22Rv1 (cell line): ENCODE results near the gene VTI1A.

Source experiments
- ZFX ChIP-seq: fragments of 450-650 bp; IDR thresholded peaks from 2 replicates; pipeline ENCODE4 v1.6.1; 2017; ENCODE audit warnings: antibody characterized with exemption, borderline replicate concordance
- TF ChIP-seq, protein P1 (sequence below): fragments of 450-650 bp; IDR thresholded peaks from 2 replicates; pipeline ENCODE4 v1.5.1; 2017; ENCODE audit warnings: mild to moderate bottlenecking

DNA sequence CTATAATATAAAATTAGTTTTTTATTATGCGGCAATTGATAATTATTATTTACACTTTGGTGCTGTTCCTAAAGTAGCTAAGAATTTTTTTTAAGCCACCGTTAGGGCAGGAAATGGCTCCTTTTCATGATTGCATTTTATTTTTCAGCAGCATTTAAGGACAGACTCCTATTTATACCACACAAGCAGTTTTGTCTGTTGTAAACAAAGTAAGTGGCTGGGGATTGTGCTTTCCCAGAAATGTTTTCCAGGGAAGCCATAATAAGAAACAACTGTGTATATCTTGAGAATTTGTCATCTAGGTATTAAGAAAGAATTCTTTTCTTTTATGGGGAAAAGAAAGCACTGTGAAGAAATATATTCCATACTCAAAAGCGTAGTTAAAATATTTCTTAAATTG lies 232.0 kb downstream of the VTI1A start:
- TF ChIP-seq, protein P1, sequence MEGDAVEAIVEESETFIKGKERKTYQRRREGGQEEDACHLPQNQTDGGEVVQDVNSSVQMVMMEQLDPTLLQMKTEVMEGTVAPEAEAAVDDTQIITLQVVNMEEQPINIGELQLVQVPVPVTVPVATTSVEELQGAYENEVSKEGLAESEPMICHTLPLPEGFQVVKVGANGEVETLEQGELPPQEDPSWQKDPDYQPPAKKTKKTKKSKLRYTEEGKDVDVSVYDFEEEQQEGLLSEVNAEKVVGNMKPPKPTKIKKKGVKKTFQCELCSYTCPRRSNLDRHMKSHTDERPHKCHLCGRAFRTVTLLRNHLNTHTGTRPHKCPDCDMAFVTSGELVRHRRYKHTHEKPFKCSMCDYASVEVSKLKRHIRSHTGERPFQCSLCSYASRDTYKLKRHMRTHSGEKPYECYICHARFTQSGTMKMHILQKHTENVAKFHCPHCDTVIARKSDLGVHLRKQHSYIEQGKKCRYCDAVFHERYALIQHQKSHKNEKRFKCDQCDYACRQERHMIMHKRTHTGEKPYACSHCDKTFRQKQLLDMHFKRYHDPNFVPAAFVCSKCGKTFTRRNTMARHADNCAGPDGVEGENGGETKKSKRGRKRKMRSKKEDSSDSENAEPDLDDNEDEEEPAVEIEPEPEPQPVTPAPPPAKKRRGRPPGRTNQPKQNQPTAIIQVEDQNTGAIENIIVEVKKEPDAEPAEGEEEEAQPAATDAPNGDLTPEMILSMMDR, result no peak
- TF ChIP-seq ZFX, result no peak
